ENCODE results near the gene RPS6KB2.
A peak's percentile ranks its signal among the peaks of the same experiment; 100 is the strongest.

The RPS6KB2 gene

DNA sequence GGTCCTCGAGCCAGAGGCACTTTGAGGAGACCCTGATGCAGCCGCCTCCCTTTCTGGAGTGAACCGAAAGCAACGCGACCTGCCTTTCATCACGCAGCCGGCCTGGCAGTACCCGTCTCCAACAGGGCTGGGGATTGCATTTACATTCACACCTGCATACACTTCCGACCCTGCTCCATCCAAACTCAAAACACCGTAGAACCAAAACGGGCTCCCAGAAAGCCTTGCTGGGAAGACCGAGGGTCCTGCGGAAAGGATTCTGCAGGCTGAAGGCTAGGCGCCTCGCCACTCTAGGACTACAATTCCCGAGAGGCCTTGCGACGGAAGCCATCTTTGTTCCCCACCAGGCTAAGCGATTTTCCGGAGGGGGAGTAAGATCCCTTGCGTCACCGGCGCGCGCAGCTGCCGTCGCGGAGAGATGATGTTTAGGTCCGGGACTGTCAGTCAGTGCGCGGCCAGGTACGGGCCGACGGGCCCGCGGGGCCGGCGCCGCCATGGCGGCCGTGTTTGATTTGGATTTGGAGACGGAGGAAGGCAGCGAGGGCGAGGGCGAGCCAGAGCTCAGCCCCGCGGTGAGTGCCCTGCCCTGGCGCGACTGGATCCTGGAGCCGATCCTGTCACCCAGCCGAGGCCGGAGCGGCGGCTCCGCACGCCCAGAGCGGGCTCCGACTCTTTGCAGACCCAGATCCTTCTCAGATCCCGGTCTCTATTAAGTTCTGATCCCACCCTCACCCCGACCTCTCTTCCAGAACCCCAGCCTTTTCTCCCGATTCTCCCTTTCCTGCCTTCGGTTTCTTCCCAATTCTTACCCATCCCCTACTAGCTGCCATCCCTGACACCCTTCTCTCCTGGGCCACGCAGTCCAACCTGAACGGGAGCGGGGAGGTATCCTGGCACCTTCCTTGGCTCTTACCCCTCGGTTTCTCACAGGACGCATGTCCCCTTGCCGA lies at the start of gene RPS6KB2:
TSS of gene RPS6KB2 (plus strand) at position 443 of the 950 bp plus-strand sequence. CDS start at position 495, 52 bp downstream.
- DNase-seq: peak; percentile 100

DNA sequence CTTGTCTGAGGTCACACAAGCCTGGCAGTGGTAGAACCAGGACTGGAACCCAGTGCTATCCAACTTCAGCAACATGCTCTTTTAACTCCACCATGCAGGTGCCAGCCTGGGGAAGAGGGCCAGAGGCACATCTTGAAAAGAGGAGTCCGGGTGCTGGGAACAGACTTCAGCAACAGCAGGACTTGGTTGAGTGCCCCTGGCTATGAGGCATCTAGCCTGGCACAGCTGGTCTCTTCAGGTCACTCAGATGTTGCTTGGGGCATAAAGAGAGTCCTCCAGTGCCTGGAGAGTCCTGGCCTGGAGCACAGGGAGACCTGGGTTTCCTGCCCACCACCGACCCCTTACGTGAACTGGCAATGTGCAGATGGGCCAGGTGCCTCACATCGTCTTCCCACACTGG lies 49.8 kb upstream of the RPS6KB2 start:
- DNase-seq: no peak

DNA sequence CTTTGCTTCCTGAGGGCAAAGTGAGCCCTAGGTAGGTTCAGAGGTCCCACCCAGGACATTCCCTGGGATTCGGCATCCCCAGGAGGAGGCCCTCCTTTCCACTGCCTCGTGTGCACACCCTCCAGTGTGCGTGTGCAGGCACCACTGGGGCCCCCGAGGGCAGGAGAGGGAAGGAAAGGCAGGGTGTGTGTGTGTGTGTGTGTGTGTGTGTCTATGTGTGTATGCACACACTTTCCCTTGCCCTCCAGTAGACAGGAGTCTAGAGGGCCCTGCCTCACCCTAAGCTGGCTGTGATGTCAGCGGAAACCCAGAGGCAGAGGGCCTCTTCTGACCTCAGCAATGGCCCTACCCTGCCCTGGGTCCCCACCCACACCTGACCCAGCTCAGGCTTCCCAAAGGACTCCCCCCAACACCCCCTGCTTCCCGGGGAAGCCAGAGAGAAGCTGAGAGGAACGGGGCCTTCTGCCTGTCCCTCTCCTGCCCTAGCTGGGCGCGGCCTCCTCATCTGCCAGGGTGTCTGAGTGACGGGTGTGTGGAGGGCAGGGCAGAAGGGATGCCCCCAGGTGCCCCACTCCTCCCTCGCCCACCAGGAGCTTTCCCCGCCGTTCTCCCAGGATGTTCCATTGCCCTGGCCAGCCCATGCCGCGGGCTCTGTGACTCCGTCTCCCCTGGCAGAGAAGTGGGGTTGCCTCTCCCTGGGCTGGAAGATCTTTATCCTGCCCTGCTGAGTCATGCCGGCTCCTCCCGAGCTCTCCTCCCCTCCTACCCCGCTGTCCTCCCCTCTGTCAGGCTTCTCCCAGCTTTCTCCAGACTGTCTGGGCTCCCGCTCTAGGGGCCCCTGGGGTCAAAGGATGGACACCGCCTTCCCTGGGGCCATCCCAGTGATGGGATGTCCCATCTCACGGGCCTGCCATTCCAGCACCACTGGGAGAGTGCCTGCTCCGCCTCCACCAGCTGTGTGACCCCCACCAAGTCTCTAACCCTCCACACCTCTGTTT lies 48.9 kb upstream of the RPS6KB2 start:
- no peak for DNase-seq

DNA sequence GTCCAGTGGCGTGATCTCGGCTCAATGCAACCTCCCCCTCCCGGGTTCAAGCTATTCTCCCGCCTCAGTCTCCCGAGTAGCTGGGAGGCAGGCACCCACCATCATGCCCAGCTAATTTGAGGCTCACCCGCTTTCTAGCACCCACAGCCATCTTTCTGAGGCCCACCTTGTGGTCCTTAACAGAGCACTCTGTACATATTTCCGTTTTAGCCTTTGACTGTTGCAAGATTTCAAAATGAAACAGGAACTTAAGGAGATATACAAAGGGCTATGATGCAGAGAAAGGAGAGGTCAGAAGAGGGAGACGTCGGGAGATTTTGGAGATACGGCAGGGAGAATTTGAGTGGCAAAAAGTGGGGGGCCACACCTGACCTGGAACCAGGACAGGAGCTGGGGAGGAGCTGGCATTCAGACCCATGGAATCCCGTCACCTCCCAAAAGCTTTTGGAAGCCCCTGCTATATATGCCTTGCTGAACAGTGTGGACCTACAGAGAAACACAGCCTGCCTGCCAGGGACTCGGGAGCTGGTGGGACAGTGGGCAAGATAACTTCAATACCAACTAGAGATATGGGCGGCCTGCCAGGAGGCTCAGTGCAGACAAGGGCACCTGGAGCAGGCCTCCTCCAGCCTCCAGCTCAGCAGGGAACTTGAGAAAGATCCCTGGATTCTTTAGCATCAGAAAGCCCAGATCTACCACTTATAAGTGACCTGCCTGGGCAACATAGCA lies 46.9 kb upstream of the RPS6KB2 start:
- no peak for DNase-seq

DNA sequence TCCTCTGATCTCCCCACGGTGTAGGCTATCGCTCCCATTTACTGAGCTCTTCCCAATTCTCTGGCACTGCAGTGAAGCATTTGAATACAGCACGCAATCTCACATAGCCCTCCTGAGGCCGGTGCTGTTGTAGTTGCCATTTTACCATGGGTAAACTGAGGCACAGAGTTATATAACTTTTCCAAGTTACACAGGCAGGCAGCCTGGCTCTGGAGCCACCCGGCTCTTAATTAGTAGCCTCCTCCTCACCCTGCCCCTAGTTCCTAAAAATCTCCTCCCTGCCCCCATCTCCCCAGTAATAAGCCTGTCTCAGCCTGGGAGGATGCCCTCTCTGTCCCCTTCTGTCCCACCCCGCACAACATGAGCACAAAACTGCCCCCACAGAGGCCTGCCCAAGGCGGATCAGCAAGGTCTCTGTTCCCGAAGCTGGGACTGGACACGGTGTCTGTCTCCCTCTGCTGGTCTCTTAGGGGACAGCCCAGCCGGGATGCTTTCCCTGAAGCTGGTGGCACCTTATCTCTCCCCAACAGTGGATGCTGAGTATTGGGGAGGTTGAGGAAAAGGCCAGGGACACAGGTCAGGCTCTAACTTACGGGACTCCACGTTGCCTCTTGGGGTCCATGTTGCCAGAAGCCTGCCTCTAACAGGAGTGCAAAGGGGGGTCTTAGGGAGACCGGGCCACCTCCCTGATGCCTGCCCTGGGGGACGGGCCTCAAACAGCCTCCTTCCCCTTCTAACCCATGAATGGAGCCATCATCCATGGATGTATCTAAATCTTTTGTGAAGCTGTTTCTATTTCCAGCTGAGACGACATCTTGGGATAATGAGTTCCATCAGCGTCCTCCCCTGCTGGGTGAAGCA lies 45.8 kb upstream of the RPS6KB2 start:
- peak; percentile 87 for DNase-seq

DNA sequence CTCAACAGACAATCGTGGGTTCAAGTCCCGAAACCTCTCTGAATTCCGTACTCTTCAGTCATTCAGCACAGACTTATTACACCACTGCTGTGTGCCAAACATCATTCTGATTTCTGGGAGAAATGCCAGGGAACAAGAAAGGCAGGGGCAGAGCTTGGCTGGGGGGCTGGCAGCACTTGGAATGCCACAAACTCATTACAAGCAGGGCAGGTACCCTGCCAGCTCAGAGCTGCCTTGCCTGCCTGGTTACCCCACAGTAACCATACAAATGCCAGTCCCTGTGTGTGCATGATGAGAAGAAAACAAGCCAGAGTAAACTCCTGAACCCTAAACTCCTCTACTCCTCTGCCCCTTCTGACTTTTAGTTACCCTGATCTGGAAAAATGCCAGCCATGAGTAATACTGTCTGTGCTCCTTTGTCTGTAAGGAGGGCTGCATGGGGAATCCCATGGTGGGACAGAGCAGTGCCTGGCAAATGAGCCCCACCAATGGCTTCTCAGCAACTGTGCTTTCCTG lies 43.4 kb upstream of the RPS6KB2 start:
- no peak for DNase-seq

DNA sequence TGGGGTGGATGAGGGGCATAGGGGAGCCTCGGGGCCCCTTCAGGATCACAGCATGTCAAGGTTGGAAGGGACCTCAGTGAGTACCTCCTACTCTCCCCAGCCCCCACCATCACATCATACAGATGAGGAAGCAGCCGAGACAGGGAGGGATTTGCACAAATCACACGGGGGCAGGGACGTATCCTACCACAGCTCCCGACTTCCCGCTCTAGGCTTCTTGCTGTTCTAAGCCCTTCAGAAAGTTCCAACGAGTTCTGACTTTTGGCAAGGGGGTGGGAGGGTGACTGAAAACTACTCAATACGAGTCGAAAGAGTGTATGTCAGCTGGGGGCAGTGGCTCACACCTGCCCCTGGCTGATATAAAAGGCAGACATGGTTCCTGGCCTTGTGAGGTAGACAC lies 41.2 kb upstream of the RPS6KB2 start:
- DNase-seq: no peak

DNA sequence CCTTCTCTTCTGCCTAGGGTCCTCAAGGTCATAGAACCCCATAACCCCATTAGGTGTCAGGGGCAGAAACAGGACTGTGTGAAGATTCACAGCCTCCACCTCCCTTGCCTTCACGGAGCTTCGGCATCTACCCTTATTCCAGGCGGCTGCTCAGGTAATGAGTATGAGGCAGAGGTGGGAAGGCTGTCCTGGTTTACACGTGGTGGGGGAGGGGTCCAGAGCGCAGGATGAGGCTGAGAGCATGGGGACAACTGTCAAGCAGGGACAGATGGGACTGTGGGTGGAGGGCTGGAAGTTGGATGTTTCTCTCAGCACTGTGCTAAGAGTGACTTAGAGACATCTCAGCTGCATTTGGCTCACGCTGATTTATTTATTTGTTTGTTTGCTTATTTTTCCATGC lies 40.8 kb upstream of the RPS6KB2 start:
- no peak for DNase-seq

DNA sequence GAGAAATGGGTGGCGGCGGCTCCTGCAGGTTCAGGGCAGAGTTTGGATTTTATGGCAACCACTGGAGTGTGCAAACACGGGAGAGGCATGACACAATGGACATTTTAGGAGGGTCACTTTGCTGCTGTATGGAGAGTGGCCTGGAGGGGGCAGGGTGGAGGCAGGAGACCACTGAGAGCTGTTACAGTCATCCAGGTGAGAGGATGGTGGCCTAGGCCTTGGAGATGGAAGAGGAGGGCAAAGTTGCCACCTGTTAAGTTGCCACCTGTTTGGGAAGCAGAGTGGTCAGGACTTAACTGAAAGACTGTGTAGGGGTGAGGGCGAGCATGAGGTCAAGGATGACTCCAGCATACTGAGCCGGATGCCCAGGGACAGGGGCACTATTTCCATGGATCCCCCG lies 38.8 kb upstream of the RPS6KB2 start:
- DNase-seq: peak; percentile 66

DNA sequence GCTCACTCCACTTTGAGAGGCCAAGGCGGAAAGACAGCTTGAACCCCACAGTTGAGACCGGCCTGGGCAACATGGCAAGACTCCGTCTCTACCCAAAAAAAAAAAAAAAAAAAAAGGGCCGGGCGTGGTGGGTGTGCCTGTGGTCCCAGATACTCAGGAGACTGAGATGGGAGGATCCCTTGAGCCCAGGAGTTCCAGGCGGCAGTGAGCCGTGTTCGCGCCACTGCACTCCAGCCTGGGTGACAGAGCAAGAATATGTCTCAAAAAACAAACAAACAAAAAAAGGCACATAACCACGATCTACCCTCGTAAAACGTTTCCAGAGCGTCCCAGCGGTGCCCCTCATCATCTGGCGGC lies 37.4 kb upstream of the RPS6KB2 start:
- DNase-seq: no peak

DNA sequence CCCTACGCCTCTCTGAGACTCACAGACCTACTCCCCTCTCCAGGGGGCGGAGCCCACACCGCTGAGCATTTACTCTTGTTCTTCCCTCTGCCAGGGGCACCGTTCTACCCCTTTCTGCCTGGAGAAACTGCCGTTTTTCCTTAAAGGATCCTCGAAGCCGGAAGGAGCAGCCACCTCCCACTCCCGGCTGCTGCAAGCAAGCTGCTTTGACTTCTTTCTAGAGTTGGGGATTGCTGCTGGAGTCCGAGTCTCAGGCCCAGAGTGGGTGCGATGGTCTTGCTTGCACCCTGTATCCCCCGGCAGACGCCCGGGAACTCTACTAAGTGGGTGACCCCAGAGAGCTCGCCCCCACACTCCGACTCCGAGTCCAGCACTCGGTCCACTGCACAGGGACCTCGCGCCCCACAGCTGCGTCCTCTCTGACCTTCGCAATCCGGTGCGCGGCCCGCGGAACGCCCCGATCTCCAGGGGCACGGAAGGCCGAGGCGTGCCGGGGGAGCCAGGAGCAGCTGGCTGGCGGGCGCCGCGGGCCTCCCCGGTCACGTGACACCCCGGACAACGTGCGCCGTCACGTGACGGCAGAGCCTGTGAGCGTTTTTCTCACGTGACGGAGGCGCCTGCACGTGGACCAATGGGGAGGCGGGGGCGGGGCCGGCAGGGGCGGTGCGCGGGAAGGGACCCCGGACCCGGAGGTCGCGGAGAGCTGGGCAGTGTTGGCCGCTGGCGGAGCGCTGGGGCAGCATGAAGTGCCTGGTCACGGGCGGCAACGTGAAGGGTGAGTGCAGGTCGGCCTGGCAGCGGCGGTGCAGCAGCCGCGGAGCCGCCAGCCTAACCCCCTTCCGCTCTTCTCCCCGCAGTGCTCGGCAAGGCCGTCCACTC lies 36.8 kb upstream of the RPS6KB2 start, which contains the start of gene RAD9A:
TSS of gene RAD9A (plus strand) at position 683 of the 879 bp plus-strand sequence. CDS start at position 742, 59 bp downstream.
- peak; percentile 88 for DNase-seq

DNA sequence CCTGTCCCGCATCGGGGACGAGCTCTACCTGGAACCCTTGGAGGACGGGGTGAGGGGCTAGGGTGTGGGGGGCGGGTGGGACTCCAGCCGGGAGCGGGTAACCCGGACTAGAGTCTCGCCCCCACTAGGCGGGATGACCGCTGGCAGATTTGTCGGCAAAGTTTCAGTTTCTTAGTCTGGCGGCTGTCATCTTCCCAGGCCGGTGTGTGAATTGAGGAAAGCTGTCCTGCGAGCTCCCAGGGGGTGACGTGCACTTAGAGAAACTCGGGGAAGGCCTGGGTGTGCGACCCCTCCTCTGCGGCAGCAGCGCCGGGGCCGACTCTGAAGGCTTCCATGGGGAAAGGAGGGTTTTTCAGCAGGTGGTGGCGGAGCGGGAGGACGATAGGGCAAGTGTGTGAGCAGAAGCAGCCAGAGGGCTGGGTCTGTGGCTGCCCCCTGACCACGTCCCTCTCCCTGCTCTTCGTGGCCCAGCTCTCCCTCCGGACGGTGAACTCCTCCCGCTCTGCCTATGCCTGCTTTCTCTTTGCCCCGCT lies 36.0 kb upstream of the RPS6KB2 start:
- no peak for DNase-seq

DNA sequence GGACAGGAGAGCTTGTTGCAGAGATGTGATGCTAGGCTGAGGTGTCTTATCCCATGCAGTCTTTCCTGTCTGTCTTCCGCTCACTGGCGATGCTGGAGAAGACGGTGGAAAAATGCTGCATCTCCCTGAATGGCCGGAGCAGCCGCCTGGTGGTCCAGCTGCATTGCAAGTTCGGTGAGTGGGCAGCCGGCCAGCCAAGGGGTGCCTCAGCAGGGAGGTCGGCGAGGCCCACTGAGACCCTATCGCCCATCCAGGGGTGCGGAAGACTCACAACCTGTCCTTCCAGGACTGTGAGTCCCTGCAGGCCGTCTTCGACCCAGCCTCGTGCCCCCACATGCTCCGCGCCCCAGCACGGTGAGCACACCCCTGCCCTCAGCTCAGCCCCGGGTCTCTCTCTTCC lies 34.9 kb upstream of the RPS6KB2 start:
- no peak for DNase-seq

DNA sequence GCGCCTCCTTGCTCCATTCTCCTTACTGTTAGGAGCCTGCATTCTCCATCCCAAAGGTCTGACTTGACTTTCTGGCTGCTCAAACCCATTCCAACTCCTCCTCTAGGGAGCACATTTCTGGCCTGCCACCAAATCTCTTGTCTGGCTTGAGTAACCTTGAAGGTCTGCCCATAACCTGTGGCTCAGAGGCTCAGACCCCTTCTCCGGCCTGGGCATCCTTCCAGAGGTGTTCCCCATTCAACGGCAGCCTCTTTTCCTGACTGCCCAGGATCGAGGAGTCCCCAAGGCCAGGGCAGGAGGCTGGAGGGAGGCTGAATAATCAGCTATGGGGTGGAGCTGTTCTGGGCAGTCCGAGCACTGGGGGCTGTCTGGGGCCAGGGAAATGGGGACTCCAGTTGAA lies 34.3 kb upstream of the RPS6KB2 start:
- DNase-seq: no peak

DNA sequence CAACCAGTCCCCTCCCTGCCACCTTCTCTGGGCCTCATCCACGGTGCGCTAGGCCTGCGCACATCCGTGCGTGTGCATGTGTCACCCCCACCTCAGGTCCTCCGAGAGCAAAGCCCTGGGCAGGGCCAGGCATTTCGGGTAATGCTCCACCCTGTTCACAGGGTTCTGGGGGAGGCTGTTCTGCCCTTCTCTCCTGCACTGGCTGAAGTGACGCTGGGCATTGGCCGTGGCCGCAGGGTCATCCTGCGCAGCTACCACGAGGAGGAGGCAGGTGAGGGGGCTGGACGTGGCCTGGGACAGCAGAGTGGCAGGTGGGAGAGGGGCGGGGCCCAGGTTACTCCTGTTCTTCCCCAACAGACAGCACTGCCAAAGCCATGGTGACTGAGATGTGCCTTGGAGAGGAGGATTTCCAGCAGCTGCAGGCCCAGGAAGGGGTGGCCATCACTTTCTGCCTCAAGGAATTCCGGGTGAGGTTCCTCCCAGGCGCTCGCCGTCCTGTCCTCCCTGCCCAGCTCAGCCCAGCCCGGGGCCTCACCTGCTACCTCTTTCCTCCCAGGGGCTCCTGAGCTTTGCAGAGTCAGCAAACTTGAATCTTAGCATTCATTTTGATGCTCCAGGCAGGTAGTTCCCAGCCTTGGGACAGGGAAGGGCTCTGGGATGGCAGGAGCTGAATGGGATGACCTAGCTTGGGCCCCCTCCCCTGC lies 32.6 kb upstream of the RPS6KB2 start:
- DNase-seq: no peak

DNA sequence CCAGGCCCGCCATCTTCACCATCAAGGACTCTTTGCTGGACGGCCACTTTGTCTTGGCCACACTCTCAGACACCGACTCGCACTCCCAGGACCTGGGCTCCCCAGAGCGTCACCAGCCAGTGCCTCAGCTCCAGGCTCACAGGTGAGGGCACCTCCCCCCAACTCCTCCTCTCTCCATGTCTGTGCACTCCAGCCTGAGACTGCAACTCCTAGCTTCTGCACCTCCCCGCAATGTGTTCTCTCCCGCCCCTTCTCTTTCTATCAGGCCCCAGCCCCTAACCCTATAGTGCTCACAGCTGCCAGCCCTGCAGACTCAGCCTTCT lies 32.1 kb upstream of the RPS6KB2 start:
- no peak for DNase-seq

DNA sequence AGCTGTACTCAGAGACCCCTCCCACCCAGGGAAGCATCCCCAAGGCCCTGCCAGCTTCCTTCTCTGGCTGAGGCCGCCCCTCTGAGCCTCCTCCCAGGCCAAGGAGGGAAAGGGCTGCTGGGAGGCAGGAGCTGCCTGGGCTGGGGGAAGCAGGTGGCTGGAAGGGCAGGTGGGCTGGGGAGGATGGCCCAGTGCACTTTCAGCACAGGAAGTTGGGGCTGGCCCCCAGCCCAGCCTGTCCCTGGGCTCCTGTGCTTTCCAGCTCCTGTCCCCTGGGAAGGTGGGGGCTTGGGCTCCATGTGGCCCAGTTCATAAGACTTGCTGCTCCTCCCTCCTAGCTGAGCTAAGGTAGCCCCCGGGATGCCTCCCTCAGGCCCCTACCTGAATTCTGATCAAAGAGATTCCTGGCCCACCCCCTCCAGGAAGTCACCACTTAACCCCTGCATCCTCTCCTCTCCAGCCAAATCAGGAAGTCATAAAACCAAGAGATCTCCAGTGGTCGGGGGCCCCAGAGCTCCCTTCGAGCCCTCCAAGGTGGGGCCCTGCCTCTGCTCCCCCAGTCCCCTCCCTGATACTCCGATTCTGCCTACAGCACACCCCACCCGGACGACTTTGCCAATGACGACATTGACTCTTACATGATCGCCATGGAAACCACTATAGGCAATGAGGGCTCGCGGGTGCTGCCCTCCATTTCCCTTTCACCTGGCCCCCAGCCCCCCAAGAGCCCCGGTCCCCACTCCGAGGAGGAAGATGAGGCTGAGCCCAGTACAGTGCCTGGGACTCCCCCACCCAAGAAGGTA lies 31.5 kb upstream of the RPS6KB2 start:
- no peak for DNase-seq

DNA sequence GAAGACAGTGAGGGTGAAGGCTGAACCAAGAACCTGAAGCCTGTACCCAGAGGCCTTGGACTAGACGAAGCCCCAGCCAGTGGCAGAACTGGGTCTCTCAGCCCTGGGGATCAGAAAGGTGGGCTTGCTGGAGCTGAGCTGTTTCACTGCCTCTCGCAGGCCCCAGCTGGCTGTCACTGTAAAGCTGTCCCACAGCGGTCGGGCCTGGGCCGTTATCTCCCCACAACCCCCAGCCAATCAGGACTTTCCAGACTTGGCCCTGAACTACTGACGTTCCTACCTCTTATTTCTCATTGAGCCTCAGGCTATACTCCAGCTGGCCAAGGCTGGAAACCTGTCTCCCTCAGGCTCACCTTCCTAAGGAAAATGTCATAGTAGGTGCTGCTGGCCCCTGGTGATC lies 30.8 kb upstream of the RPS6KB2 start:
- no peak for DNase-seq
